HEK293 (cell line): Measurements from ENCODE around the gene SLC16A7.

ENCODE experiments used
- ATF2 ChIP-seq: fragments of 450-650 bp; formaldehyde crosslinking; IDR thresholded peaks from 2 replicates; pipeline ENCODE4 v1.5.1; 2016; ENCODE audit warnings: missing biosample characterization, missing genetic modification characterization, low read depth
- CTCF ChIP-seq: fragments of 450-650 bp; formaldehyde crosslinking; IDR thresholded peaks from 2 replicates; pipeline ENCODE4 v1.5.1; 2016; ENCODE audit warnings: missing biosample characterization, missing genetic modification characterization
- ZBTB21 ChIP-seq: fragments of 450-650 bp; formaldehyde crosslinking; IDR thresholded peaks from 2 replicates; pipeline ENCODE4 v1.5.1; 2017; ENCODE audit warnings: missing biosample characterization, missing genetic modification characterization
- ZNF155 ChIP-seq: fragments of 450-650 bp; formaldehyde crosslinking; IDR thresholded peaks from 2 replicates; pipeline ENCODE4 v1.5.1; 2016; ENCODE audit warnings: missing biosample characterization, missing genetic modification characterization
- ZNF16 ChIP-seq: fragments of 450-650 bp; formaldehyde crosslinking; IDR thresholded peaks from 2 replicates; pipeline ENCODE4 v1.5.1; 2016; ENCODE audit warnings: low read depth, missing biosample characterization, missing genetic modification characterization
- ZNF239 ChIP-seq: fragments of 450-650 bp; formaldehyde crosslinking; IDR thresholded peaks from 2 replicates; pipeline ENCODE4 v1.5.1; 2016; ENCODE audit warnings: missing biosample characterization, missing genetic modification characterization
- ZNF266 ChIP-seq: fragments of 450-650 bp; formaldehyde crosslinking; IDR thresholded peaks from 2 replicates; pipeline ENCODE4 v1.5.1; 2016; ENCODE audit warnings: missing biosample characterization, missing genetic modification characterization, low read depth
- ZNF335 ChIP-seq: fragments of 450-650 bp; formaldehyde crosslinking; conservative IDR thresholded peaks from 2 replicates; pipeline ENCODE4 v1.5.1; 2016; ENCODE audit warnings: missing biosample characterization, missing genetic modification characterization
- ZNF530 ChIP-seq: fragments of 450-650 bp; formaldehyde crosslinking; IDR thresholded peaks from 2 replicates; pipeline ENCODE4 v1.5.1; 2016; ENCODE audit warnings: low read depth, missing biosample characterization, missing genetic modification characterization
- ZNF747 ChIP-seq: fragments of 450-650 bp; formaldehyde crosslinking; IDR thresholded peaks from 2 replicates; pipeline ENCODE4 v1.5.1; 2016; ENCODE audit warnings: missing biosample characterization, missing genetic modification characterization

- TF ChIP-seq ZBTB21 (tag by site-specific recombination) = no peak
- no peak for TF ChIP-seq ZNF155
- TF ChIP-seq CTCF (tag by site-specific recombination) = no peak
- TF ChIP-seq ZNF747 (tag by site-specific recombination) = no peak
- no peak for TF ChIP-seq ZNF530 (tag by site-specific recombination)
- TF ChIP-seq ZNF335 = no peak
- no peak for TF ChIP-seq ZNF266
- no peak for TF ChIP-seq ZNF16 (tag by site-specific recombination)
- TF ChIP-seq ZNF239 = no peak
- TF ChIP-seq ATF2 (tag by site-specific recombination) = no peak
Measured at GRCh38 chr12:59708484-59708883, 112.7 kb downstream of the SLC16A7 start.
